Activated naive CD4-positive, alpha-beta T cell (primary cell): ENCODE results near the gene ZCCHC24.
"Not testable (repeated sequence)": the region's sequence is repeated elsewhere in the genome, so short reads cannot be mapped to it uniquely, and the experiment has no call there.

Experiments used
- DNase-seq, 4 experiments: peaks; one replicate each; lab custom pipeline; 2025; lab: John Stamatoyannopoulos, UW

Gene ZCCHC24

GRCh38 chr10:79346388-79347225, 98.8 kb downstream of the ZCCHC24 start:
- DNase-seq, result no peak

GRCh38 chr10:79346012-79346340, 99.4 kb downstream of the ZCCHC24 start:
- no peak for DNase-seq

- no peak for DNase-seq
Observed at GRCh38 chr10:79345241-79346011, 100.0 kb downstream of the ZCCHC24 start.

GRCh38 chr10:79344502-79345195, 100.8 kb downstream of the ZCCHC24 start:
- DNase-seq, result no peak

GRCh38 chr10:79342811-79343561, 102.4 kb downstream of the ZCCHC24 start:
- no peak for DNase-seq

GRCh38 chr10:79342295-79342761, 103.1 kb downstream of the ZCCHC24 start:
- no peak for DNase-seq

- no peak for DNase-seq
Observed at GRCh38 chr10:79340646-79341244, 104.7 kb downstream of the ZCCHC24 start.

- no peak for DNase-seq
Observed at GRCh38 chr10:79339266-79339665, 106.2 kb downstream of the ZCCHC24 start.

- DNase-seq, result not testable (repeated sequence)
Observed at GRCh38 chr10:79337783-79338469, 107.5 kb downstream of the ZCCHC24 start.

- no peak for DNase-seq
Observed at GRCh38 chr10:79336739-79337138, 108.7 kb downstream of the ZCCHC24 start.

- no peak for DNase-seq
Observed at GRCh38 chr10:79336276-79336675, 109.1 kb downstream of the ZCCHC24 start.

GRCh38 chr10:79335470-79336235, 109.8 kb downstream of the ZCCHC24 start:
- DNase-seq, result no peak

GRCh38 chr10:79335094-79335469, 110.3 kb downstream of the ZCCHC24 start:
- no peak for DNase-seq

GRCh38 chr10:79334573-79334972, 110.9 kb downstream of the ZCCHC24 start:
- DNase-seq, result no peak

- DNase-seq, result no peak
Observed at GRCh38 chr10:79333513-79333912, 111.9 kb downstream of the ZCCHC24 start.

GRCh38 chr10:79332610-79333315, 112.7 kb downstream of the ZCCHC24 start:
- not testable (repeated sequence) for DNase-seq
